ENCODE measurements around the gene FAP. TPM values are rescaled to one million over a fixed set of nuclear protein-coding genes. Genes with fewer than 3 reads are reported as not detected.

FAP gene, protein sequence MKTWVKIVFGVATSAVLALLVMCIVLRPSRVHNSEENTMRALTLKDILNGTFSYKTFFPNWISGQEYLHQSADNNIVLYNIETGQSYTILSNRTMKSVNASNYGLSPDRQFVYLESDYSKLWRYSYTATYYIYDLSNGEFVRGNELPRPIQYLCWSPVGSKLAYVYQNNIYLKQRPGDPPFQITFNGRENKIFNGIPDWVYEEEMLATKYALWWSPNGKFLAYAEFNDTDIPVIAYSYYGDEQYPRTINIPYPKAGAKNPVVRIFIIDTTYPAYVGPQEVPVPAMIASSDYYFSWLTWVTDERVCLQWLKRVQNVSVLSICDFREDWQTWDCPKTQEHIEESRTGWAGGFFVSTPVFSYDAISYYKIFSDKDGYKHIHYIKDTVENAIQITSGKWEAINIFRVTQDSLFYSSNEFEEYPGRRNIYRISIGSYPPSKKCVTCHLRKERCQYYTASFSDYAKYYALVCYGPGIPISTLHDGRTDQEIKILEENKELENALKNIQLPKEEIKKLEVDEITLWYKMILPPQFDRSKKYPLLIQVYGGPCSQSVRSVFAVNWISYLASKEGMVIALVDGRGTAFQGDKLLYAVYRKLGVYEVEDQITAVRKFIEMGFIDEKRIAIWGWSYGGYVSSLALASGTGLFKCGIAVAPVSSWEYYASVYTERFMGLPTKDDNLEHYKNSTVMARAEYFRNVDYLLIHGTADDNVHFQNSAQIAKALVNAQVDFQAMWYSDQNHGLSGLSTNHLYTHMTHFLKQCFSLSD
- total RNA-seq = 2.0 TPM in 1 of 2 replicates, not detected in the other
- 0.96 and 1.1 TPM in 2 replicates for polyA plus RNA-seq
- polyA plus RNA-seq (2011; cell fraction: cytosol; rRNA removed) = 0.63 and 0.68 TPM in 2 replicates
- polyA plus RNA-seq (2011; cell fraction: nucleus; rRNA removed) = 3.1 and 4.5 TPM in 2 replicates
- polyA plus RNA-seq (2012) = 1.7 and 2.7 TPM in 2 replicates
- polyA minus RNA-seq = 2.1 and 6.6 TPM in 2 replicates
- polyA minus RNA-seq (2011; cell fraction: cytosol; rRNA and poly(A)+ RNA removed) = not detected
- polyA minus RNA-seq (2011; cell fraction: nucleus; rRNA and poly(A)+ RNA removed) = 2.3 and 2.8 TPM in 2 replicates
- percentile 19 among the genes with signal in this experiment for Bru-seq, nascent RNA
- percentile 22 among the genes with signal in this experiment for BruChase-seq, experiment 1, labeled RNA remaining after a 6-hour chase
- percentile 36 among the genes with signal in this experiment for BruChase-seq, experiment 2, labeled RNA remaining after a 2-hour chase
- long read RNA-seq = 0 reads

DNA sequence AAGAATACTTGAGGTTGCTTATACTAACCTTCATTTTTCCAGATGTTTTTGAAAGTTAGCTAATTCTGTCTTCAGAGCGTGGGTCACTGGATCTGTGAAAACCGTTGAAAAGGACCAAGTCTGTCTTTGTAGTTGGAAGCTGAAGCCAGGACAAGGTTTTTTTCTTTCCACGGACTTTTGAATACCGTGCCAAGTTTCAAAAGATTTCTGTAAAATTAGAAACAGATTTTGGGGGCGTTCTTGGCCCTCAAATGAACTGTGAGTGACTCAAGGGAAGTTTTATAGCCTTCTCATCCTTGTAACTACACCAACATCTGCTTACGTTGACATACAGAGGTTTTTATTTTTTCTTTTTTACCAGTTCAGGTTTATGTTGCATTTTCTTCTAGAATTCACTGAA, at the start of gene FAP:
Gene FAP, minus strand, starts transcription at position 152 of the 400 bp plus-strand sequence. Its CDS starts 118 bp downstream, at position 34.
- Histone ChIP-seq H2AFZ (ENCODE audit: low read depth, low read length) (peak within 1 kb of the TSS; percentile 76), H3K4me1 (ENCODE audit: control insufficient read depth, extremely low read depth, insufficient read depth, low read length) (peaks cover 19% of the 10 kb centered on the region)

More for the DNA sequence above, at the start of gene FAP:
- Histone ChIP-seq H3K27me3 (ENCODE audit: control insufficient read depth in 2 of 2, insufficient read depth in 2 of 2, low read length in 2 of 2) (no peaks in the 10 kb centered on the region), H4K20me1 (replicated peaks; ENCODE audit: control insufficient read depth, extremely low read depth, insufficient read depth, low read length) (no peaks in the 10 kb centered on the region), H3K79me2 (ENCODE audit: control insufficient read depth, insufficient read depth, low read length) (no peaks in the 10 kb centered on the region), H3K36me3 (ENCODE audit: control insufficient read depth in 2 of 2, extremely low read depth in 1 of 2, insufficient read depth in 2 of 2, low read length in 2 of 2) (no peaks in the 10 kb centered on the region), H3K9ac (replicated peaks; ENCODE audit: extremely low read depth, insufficient read depth, low read length) (peak within 1 kb of the TSS; percentile 63), H3K9me1 (replicated peaks; ENCODE audit: control insufficient read depth, extremely low read depth, insufficient read depth, low read length) (no peaks in the 10 kb centered on the region), H3K4me3 (replicated peaks in 1 of 3; ENCODE audit: insufficient read depth in 1 of 3, low read depth in 1 of 3, low read length in 3 of 3) (peak within 1 kb of the TSS in 1 of 3 experiments; percentile 19), H3K9me3 (replicated peaks; ENCODE audit: control insufficient read depth, insufficient read depth, low read length) (no peaks in the 10 kb centered on the region), H3K27ac (ENCODE audit: insufficient read depth, low read depth, low read length) (peak within 1 kb of the TSS; percentile 81), H3K4me2 (ENCODE audit: insufficient read depth, low read length) (peak within 1 kb of the TSS; percentile 45)
- CTCF ChIA-PET = interaction anchor here (1.1 to 4.1 kb wide), 2 partner anchors 11 to 55 kb away, joined by 4 to 26 read pairs; no protein-coding TSS in a partner anchor
- dilution Hi-C loops (cut with MboI; ENCODE audit: extremely low pct_ligation_motif_present, low sequenced_read_pairs) (no loop called here), intact Hi-C loops (cut with micrococcal nuclease) (no loop called here)
- peak; percentile 12 for DNase-seq (ENCODE audit: low read depth, low spot score)
- BruUV-seq (replicated peaks) = no TSS peak
- POLR2A ChIA-PET = no interaction called here
- FAIRE-seq = no peak
- TF ChIP-seq POLR2AphosphoS5 (IDR thresholded peaks at IDR 0.05; ENCODE audit: insufficient read depth, low read depth, low read length) (no peak), MAX (IDR thresholded peaks at IDR 0.05; ENCODE audit: insufficient read depth, insufficient read length) (no peak)
